K562 (cell line): Measurements from ENCODE around the gene RAB5B. TPM values are rescaled to one million over a fixed set of nuclear protein-coding genes. Genes with fewer than 3 reads are reported as not detected.

Experiments
- ATF1 ChIP-seq, 2 experiments: fragments of 450-650 bp in 1 of 2; IDR thresholded peaks; 2 replicates each; pipeline ENCODE4 v1.6.1; 2016; ENCODE audit warnings: missing compliant biosample characterization in 1 of 2, missing genetic modification characterization in 1 of 2
- ATF4 ChIP-seq: fragments of 450-650 bp; formaldehyde crosslinking; IDR thresholded peaks from 2 replicates; pipeline ENCODE4 v1.4.0; 2022; ENCODE audit warnings: mild to moderate bottlenecking, moderate library complexity
- CAMTA2 ChIP-seq: fragments of 250-450 bp; sonication (Bioruptor Pico); conservative IDR thresholded peaks from 2 replicates; pipeline ENCODE4 v1.5.1; 2022
- CBX1 ChIP-seq: sonication (generic); IDR thresholded peaks from 2 replicates; pipeline ENCODE4 v1.6.1; 2016; ENCODE audit warnings: antibody characterized with exemption, low read depth, mild to moderate bottlenecking
- CCNT2 ChIP-seq: IDR thresholded peaks from 2 replicates; pipeline ENCODE4 v1.6.1; 2011; ENCODE audit warnings: borderline replicate concordance, low read depth, mild to moderate bottlenecking, moderate library complexity, mixed read lengths, low read length; ENCODE audit not compliant: insufficient read length; ENCODE audit errors: extremely low read depth
- E4F1 ChIP-seq: fragments of 250-450 bp; sonication (Bioruptor Pico); IDR thresholded peaks from 2 replicates; pipeline ENCODE4 v1.5.0; 2021; ENCODE audit warnings: mild to moderate bottlenecking, borderline replicate concordance
- ESRRB ChIP-seq: fragments of 250-450 bp; sonication (Bioruptor Pico); IDR thresholded peaks from 2 replicates; pipeline ENCODE4 v1.5.0; 2020; ENCODE audit warnings: mild to moderate bottlenecking, moderate library complexity, borderline replicate concordance
- HDGF ChIP-seq: fragments of 450-650 bp; IDR thresholded peaks from 2 replicates; pipeline ENCODE4 v1.6.1; 2016
- KDM4B ChIP-seq, 2 experiments: fragments of 450-650 bp in 1 of 2; sonication (generic) in 1 of 2; IDR thresholded peaks; 2 replicates each; pipeline ENCODE4 v1.6.1; 2016 to 2017; ENCODE audit warnings: borderline replicate concordance in 2 of 2, antibody characterized with exemption in 1 of 2, low read depth in 1 of 2, mild to moderate bottlenecking in 1 of 2
- MEIS2 ChIP-seq: fragments of 450-650 bp; IDR thresholded peaks from 2 replicates; pipeline ENCODE4 v1.6.1; 2014; ENCODE audit warnings: mild to moderate bottlenecking; ENCODE audit not compliant: partially characterized antibody
- PCBP2 ChIP-seq: fragments of 200-400 bp; formaldehyde crosslinking; IDR thresholded peaks from 2 replicates; pipeline ENCODE4 v1.6.1; 2018; ENCODE audit warnings: low read length, low read depth, mild to moderate bottlenecking, moderate library complexity; ENCODE audit not compliant: poor library complexity, severe bottlenecking
- PHB2 ChIP-seq: fragments of 450-650 bp; IDR thresholded peaks from 2 replicates; pipeline ENCODE4 v1.6.1; 2017; ENCODE audit warnings: low read depth
- PHF20 ChIP-seq: fragments of 450-650 bp; IDR thresholded peaks from 2 replicates; pipeline ENCODE4 v1.6.1; 2018; ENCODE audit not compliant: partially characterized antibody
- PPARD ChIP-seq: fragments of 250-450 bp; sonication (Bioruptor Pico); IDR thresholded peaks from 2 replicates; pipeline ENCODE4 v1.8.0; 2022; ENCODE audit warnings: inconsistent platforms, mild to moderate bottlenecking, moderate library complexity
- TAF9B ChIP-seq: fragments of 450-650 bp; IDR thresholded peaks from 2 replicates; pipeline ENCODE4 v1.6.1; 2018; ENCODE audit warnings: mild to moderate bottlenecking; ENCODE audit not compliant: partially characterized antibody
- ZNF384 ChIP-seq: IDR thresholded peaks from 2 replicates; pipeline ENCODE4 v1.6.1; 2012; ENCODE audit warnings: low read depth, low read length, improper control_type of control experiment
- polyA plus RNA-seq, 8 experiments: library from polyadenylated mRNA; depleted of rRNA in 4 of 8; stranded (reverse) in 5 of 8; unstranded in 3 of 8; fragments of >200 nt; fragmentation: Nextera tagmentation in 2 of 8; fragmentation: Illumina TruSeq in 1 of 8; extraction: Ambion mirVana in 2 of 8; extraction: Trizol in 1 of 8; gene quantifications; 2 replicates each; pipeline versions ENCODE4 v1.2.1 to v1.2.3, GENCODE V29; 2011 to 2014; ENCODE audit warnings: inconsistent platforms in 1 of 8, missing spikeins in 1 of 8
- total RNA-seq, 7 experiments: library from RNA; depleted of rRNA in 6 of 7; stranded (reverse); fragments of >200 nt in 6 of 7; fragmentation: Illumina TruSeq in 2 of 7; extraction: Trizol in 2 of 7; gene quantifications; 2 replicates each; pipeline versions ENCODE4 v1.2.1 to v1.2.3, GENCODE V29; 2011 to 2021; ENCODE audit warnings: low replicate concordance in 1 of 7
- TF ChIP-seq, protein P1 (sequence below): fragments of 450-650 bp; IDR thresholded peaks from 2 replicates; pipeline ENCODE4 v1.6.1; 2016; ENCODE audit warnings: borderline replicate concordance
- TF ChIP-seq, protein P2 (sequence below): sonication (generic); formaldehyde crosslinking; IDR thresholded peaks from 2 replicates; pipeline ENCODE4 v1.8.0; 2022; ENCODE audit warnings: missing genetic modification reagents, mild to moderate bottlenecking, moderate library complexity, borderline replicate concordance
- TF ChIP-seq, protein P3 (sequence below): fragments of 450-650 bp; formaldehyde crosslinking; conservative IDR thresholded peaks from 2 replicates; pipeline ENCODE4 v1.4.0; 2022; ENCODE audit warnings: mild to moderate bottlenecking, missing genetic modification characterization

Gene RAB5B
- total and polyA plus RNA-seq, 9 of the 15 experiments (the other 6 are each of a cell fraction or from before 2014, with no cell fraction given) = 6.8 to 73.8 (median 25.2) TPM

DNA sequence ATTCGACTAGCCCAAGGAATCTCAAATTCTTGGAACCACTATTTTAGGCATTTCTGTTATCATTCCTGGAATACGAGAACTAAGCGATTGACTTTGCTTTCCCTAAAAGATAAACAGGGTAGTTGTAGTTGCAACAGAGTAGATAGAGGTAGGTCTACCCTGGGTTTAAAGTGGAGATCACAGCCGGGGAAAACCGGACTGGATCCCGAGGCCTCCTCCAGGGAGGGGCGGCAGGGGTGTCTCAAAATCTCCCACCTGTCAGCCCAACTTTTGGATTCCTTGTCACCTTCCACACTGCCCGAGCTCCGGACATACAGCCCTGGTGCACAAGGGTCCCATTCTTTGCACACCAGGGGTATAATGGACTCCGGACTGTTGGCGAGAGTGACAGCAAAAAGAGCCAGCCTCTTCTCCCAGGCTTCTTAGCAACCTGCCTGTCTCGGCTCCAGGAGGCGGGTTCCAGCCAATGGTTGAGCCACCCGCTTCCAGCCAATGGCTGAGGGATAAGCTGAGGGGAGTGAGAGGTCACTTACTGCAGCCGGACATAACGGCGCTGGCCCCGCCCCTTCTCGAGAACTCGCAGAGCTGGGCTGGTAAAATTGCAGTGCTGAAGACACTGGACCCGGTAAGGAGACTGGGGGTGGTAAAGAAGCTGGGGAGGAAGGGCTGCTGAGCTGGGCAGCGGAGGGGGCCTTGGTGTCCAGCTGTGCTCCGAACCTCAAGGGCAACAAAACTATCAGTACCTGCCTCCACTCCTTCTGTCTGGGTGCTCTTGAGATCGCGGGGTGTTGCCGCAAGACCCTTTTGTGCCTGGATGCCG, 23.0 kb downstream of the RAB5B start, which contains the start of gene SUOX (continued):
- TF ChIP-seq E4F1 (CRISPR knock-in tag) (no peak), PPARD (CRISPR knock-in tag) (no peak), PHB2 (no peak), TAF9B (no peak), KDM4B (IDR thresholded peaks at IDR 0.05; ENCODE audit: borderline replicate concordance in 2 of 2, low read depth in 1 of 2) (no peak), MEIS2 (peak; percentile 58), CAMTA2 (0 out of 2 replicates have a peak, but pooled peaks have one; percentile 35), ATF4 (CRISPR knock-in tag) (no peak; the same call in 1 of the 2 replicates), CBX1 (no peak), ZNF384 (no peak), ATF1 (CRISPR knock-in tag; IDR thresholded peaks at IDR 0.05) (no peak), ATF1 (tag; IDR thresholded peaks at IDR 0.05) (no peak), PCBP2 (no peak), HDGF (no peak), PHF20 (no peak), CCNT2 (no peak), ESRRB (CRISPR knock-in tag) (no peak)
- TF ChIP-seq, protein P1, sequence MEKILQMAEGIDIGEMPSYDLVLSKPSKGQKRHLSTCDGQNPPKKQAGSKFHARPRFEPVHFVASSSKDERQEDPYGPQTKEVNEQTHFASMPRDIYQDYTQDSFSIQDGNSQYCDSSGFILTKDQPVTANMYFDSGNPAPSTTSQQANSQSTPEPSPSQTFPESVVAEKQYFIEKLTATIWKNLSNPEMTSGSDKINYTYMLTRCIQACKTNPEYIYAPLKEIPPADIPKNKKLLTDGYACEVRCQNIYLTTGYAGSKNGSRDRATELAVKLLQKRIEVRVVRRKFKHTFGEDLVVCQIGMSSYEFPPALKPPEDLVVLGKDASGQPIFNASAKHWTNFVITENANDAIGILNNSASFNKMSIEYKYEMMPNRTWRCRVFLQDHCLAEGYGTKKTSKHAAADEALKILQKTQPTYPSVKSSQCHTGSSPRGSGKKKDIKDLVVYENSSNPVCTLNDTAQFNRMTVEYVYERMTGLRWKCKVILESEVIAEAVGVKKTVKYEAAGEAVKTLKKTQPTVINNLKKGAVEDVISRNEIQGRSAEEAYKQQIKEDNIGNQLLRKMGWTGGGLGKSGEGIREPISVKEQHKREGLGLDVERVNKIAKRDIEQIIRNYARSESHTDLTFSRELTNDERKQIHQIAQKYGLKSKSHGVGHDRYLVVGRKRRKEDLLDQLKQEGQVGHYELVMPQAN = no peak
- TF ChIP-seq, protein P2, sequence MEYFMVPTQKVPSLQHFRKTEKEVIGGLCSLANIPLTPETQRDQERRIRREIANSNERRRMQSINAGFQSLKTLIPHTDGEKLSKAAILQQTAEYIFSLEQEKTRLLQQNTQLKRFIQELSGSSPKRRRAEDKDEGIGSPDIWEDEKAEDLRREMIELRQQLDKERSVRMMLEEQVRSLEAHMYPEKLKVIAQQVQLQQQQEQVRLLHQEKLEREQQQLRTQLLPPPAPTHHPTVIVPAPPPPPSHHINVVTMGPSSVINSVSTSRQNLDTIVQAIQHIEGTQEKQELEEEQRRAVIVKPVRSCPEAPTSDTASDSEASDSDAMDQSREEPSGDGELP = peak; percentile 70; the same call in 1 of the 2 replicates
- TF ChIP-seq, protein P3, sequence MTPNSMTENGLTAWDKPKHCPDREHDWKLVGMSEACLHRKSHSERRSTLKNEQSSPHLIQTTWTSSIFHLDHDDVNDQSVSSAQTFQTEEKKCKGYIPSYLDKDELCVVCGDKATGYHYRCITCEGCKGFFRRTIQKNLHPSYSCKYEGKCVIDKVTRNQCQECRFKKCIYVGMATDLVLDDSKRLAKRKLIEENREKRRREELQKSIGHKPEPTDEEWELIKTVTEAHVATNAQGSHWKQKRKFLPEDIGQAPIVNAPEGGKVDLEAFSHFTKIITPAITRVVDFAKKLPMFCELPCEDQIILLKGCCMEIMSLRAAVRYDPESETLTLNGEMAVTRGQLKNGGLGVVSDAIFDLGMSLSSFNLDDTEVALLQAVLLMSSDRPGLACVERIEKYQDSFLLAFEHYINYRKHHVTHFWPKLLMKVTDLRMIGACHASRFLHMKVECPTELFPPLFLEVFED (CRISPR knock-in tag) = no peak
